Muscle layer of colon (tissue), 2 donors: ENCODE data around the gene ALDH18A1.

Source experiments
- H3K27ac ChIP-seq: one replicate; pipeline ENCODE4 v1.7.0; 2013; ENCODE audit warnings: low read depth, mild to moderate bottlenecking, low read length, moderate library complexity
- H3K27me3 ChIP-seq, 2 donors: one replicate each; pipeline ENCODE4 v1.7.0; 2013; ENCODE audit warnings: low read length in 2 of 2, mild to moderate bottlenecking in 2 of 2; ENCODE audit not compliant: insufficient read depth in 2 of 2, control insufficient read depth in 1 of 2
- H3K36me3 ChIP-seq: one replicate; pipeline ENCODE4 v1.7.0; 2013; ENCODE audit warnings: mild to moderate bottlenecking, low read length; ENCODE audit not compliant: insufficient read depth
- H3K4me1 ChIP-seq: one replicate; pipeline ENCODE4 v1.7.0; 2013; ENCODE audit warnings: mild to moderate bottlenecking, low read length; ENCODE audit not compliant: insufficient read depth
- H3K4me3 ChIP-seq, 2 donors: one replicate each; pipeline ENCODE4 v1.7.0; 2013; ENCODE audit warnings: low read length in 2 of 2, low read depth in 1 of 2, mild to moderate bottlenecking in 1 of 2, moderate library complexity in 1 of 2
- H3K9ac ChIP-seq: one replicate; pipeline ENCODE4 v1.7.0; 2013; ENCODE audit warnings: low read length
- H3K9me3 ChIP-seq: one replicate; pipeline ENCODE4 v1.7.0; 2013; ENCODE audit warnings: mild to moderate bottlenecking, low read length
- donor health status: abdominal sarcoma.
- donor health status: Adenocarcinoma of cecum.

Gene ALDH18A1

DNA sequence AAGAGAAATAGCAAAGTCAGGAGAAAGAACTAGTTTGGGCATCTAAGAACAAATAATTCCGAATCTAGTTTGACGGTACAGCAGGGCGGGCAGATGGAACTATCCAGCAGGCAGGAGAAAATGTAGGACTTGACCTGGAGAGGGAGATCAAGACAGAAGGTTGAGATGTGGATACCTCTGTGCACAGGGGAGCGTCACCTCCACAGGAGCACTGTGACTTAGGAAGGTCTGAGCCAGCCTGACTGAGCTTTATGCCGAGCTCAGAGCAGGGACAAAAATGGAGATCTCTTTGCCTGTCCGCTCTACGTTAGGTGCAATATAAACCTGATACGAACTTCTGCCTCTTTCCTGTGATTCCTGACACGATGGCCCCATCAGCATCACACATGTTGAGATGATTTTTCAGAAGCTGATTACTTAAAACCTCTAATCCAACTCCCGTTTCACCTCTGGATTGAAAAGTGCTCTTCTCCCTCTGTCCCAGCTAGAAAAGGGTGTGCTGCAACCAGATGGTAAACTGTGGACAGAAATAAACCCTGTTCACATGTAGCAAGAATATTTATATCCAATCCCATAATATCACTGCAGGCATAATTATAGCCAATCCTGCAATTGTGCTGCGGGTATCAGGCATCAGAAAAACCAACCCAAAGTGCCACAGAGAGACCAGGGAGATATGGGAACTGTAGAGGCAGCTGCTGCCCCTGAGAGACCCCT, 81.7 kb downstream of the ALDH18A1 start:
- Histone ChIP-seq H3K27me3 (no peaks in the 10 kb centered on the region), H3K27ac (no peak overlapping the region), H3K36me3 (no peaks in the 10 kb centered on the region), H3K9me3 (no peaks in the 10 kb centered on the region), H3K4me1 (no peaks in the 10 kb centered on the region), H3K4me3 (no peak overlapping the region), H3K9ac (no peak overlapping the region)

DNA sequence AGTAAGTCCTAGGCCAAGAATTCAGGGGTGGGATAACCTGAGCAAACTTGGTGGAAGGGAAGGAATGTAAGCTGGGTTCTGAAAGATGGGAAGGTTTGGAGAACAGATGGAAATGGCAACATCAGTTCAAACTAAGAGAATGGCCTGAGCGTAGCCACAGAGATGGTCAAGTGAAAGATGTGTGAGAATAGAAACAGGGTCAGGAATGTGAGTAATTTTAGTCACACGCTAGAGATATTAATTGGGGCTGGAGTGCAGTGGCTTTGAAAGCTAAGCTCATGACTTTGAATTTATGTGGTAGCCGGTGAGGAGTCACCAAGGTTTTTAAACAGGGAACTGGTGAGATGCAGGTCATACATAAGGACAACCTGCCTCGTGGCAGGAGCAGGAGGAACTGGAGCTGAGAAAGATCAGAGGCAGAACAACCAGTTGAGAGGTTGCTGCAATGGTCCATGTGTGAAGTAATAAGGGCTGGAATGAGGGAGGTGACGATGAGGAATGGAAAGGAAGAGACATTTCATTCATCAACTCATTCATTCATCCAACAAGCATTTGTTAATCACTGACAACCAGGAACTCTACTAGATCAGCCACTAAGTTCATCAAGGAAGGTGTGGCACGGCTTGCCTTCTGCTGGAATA, 82.4 kb downstream of the ALDH18A1 start:
- Histone ChIP-seq H3K4me1 (no peaks in the 10 kb centered on the region), H3K27ac (no peak overlapping the region), H3K9ac (no peak overlapping the region), H3K9me3 (no peaks in the 10 kb centered on the region), H3K36me3 (no peaks in the 10 kb centered on the region), H3K4me3 (no peak overlapping the region), H3K27me3 (no peaks in the 10 kb centered on the region)

DNA sequence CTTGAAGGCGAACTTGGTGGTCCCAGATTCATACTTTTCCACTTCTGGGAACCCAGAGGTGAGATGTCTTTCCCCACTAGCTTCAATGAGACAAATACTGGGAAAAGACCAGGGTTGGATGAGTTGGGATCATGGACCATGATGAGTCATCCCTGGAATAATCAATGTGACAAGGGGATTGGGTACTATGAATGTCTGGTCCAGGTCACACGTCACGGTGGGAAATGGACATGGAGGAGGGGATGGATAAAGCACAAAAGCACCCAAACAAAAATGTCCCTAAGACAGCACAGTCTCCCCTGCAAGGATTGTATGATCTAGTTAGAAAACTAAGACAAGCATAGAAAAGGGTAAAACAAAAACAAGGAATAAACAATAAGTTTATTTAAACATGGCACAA, 83.0 kb downstream of the ALDH18A1 start:
- no peaks in the 10 kb centered on the region for H3K27me3 ChIP-seq
- no peak overlapping the region for H3K9ac ChIP-seq
- no peak overlapping the region for H3K4me3 ChIP-seq
- no peak overlapping the region for H3K27ac ChIP-seq
- H3K36me3 ChIP-seq = no peaks in the 10 kb centered on the region
- peaks cover 1% of the 10 kb centered on the region for H3K4me1 ChIP-seq
- no peaks in the 10 kb centered on the region for H3K9me3 ChIP-seq

DNA sequence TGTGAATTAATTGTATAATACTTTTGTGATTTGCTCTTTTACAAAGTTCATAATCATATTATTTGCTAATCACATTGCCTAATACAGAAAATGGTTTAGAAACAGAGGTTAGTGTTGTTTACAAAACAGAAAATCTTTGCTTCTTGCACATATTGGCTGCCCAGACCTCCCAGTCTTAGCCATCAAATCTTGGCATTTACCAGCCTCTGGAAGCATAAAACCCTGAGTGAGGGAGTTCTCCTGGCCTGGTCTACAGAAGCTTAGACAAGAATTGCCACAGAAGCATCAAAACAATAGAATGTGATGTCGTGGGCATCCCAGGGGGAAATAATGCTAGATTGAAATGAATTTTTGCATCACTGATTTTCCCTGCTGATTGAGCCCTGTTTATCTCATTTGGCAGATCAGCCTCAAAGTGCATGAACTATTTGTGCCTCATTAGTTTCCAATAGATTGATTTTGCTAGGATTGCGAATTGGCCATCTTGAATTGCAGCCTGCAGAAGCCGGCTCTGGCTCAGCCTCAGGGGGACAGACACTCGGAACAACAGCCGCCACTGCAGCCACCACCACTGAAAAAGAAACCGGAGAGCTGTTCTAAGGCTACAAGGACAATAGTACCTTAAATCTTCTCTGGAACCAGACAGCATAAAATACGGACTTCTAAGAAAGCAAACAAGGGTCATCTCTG, 84.2 kb downstream of the ALDH18A1 start:
- Histone ChIP-seq H3K9ac (no peak overlapping the region), H3K4me3 (peak overlapping the region in 1 of 2 donors; percentile 33), H3K27ac (no peak overlapping the region)

DNA sequence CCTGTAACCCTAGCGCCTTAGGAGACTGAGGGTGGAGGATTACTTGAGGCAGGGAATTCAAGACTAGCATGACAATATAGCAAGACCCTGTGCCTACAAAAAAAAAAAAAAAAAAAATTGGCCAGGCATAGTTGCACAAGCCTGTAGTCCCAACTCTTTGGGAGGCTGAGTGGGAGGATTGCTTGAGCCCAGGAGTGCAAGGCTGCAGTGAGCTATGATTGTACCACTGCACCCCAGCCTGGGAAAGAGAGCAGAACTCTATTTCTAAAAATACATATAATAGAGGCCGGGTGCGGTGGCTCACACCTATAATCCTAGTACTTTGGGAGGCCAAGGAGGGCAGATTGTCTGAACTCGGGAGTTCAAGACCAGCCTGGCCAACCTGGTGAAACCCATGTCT, 85.1 kb downstream of the ALDH18A1 start:
- Histone ChIP-seq H3K4me3 (no peak overlapping the region), H3K27ac (no peak overlapping the region), H3K9me3 (no peaks in the 10 kb centered on the region), H3K36me3 (no peaks in the 10 kb centered on the region), H3K9ac (no peak overlapping the region), H3K27me3 (no peaks in the 10 kb centered on the region), H3K4me1 (peaks cover 14% of the 10 kb centered on the region)

More for the DNA sequence above, 84.2 kb downstream of the ALDH18A1 start:
- Histone ChIP-seq H3K9me3 (no peaks in the 10 kb centered on the region), H3K4me1 (peaks cover 11% of the 10 kb centered on the region), H3K36me3 (no peaks in the 10 kb centered on the region), H3K27me3 (no peaks in the 10 kb centered on the region)

DNA sequence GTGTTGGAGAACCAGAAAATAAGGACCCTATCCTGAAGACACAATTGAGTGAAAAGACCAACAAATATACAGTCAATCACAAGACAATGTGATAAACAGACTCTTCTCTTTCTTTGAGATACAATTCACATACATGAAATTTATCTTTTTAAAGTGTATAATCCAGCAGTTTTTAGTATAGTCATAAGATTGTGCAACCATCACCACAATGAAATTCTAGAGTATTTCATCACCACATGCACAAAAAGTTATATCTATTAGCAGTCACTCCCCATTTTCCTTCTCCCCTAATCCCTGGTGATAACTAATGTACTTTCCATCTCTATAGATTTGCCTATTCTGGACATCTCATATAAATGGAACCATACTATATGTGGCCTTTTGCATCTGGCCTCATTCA, 87.1 kb downstream of the ALDH18A1 start:
- Histone ChIP-seq H3K4me3 (no peak overlapping the region), H3K4me1 (peaks cover 32% of the 10 kb centered on the region), H3K36me3 (no peaks in the 10 kb centered on the region), H3K9me3 (no peaks in the 10 kb centered on the region), H3K27ac (no peak overlapping the region), H3K9ac (no peak overlapping the region), H3K27me3 (no peaks in the 10 kb centered on the region)

DNA sequence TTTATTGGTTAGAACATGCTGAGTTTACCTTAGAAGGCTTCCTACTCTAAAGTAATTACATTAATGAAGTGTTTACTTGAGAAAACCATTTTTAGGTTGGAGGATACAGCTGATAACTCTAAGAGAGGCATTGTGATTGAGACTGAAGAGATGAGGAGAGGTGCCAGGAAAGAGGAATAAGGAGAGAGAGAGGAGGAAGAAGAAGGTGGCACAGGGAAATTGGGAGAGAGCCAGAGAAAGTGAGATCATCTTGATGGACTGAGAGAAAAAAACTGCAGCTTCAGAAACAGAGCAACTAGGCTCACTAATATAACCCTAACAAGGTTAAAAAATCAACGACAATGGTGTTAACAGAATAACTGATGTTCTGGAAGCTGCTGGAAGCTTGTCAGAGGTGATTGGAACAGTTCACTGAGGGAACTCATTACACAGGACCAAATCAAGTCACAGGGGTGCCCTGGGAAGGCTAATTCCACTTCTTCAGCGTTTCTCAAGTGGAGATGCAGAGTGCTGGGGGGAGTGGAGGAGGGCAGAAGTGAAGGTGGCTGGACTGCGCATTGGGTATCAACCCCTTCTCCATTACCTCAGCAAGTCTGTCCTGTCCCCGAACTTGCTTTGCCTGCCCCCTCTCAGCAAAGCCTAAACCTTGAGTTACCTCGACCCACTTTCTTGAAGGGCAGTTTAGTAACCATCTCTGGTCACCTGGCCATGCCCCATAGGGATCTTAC, 88.4 kb downstream of the ALDH18A1 start:
- no peaks in the 10 kb centered on the region for H3K27me3 ChIP-seq
- H3K9me3 ChIP-seq = no peaks in the 10 kb centered on the region
- peak overlapping the region; percentile 52 for H3K27ac ChIP-seq
- H3K4me3 ChIP-seq = no peak overlapping the region
- H3K4me1 ChIP-seq = peaks cover 32% of the 10 kb centered on the region
- no peaks in the 10 kb centered on the region for H3K36me3 ChIP-seq
- H3K9ac ChIP-seq = no peak overlapping the region

DNA sequence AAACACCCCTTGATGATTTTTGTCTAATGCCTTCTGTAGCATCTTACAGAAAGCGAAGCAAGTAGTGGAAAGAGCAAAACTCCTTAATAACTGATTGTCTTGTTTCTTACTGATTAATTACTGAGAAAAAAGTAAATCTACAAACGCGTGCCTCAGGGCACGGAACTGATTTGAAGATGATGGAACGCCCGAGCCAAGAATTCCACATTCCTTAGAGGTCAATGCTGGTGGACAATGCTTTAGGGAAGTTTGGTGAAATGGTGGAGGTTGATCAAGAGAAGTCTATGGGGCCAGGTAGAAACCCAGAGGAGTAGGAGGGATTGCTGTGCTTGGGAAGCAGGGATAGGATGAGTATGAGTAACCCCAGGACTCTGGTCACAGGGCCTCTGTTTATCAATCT, 90.4 kb downstream of the ALDH18A1 start:
- peaks cover 43% of the 10 kb centered on the region for H3K4me1 ChIP-seq
- no peaks in the 10 kb centered on the region for H3K27me3 ChIP-seq
- H3K4me3 ChIP-seq = no peak overlapping the region
- H3K9ac ChIP-seq = peak overlapping the region; percentile 3
- no peaks in the 10 kb centered on the region for H3K9me3 ChIP-seq
- H3K27ac ChIP-seq = peak overlapping the region; percentile 59
- H3K36me3 ChIP-seq = no peaks in the 10 kb centered on the region

DNA sequence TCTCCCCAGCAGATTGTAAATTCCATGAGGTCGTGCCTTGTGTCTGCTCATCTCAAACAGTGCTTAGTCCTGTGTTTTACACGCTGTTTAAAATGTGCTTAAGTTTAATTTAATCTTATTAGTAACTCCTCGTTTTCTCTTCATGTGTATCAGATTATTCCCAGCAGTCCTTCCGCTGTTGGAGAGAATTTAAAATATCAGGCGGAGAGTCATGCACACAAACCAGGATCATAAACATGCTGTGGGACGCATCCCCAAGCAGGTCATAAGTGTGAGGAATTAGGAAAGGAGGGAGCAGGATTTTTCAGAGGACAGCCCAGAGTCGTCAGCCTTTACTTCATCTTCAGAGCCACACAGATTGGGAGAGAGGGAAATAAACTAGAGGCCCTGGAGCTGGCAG, 91.2 kb downstream of the ALDH18A1 start:
- no peak overlapping the region for H3K4me3 ChIP-seq
- no peaks in the 10 kb centered on the region for H3K9me3 ChIP-seq
- peaks cover 43% of the 10 kb centered on the region for H3K4me1 ChIP-seq
- no peaks in the 10 kb centered on the region for H3K27me3 ChIP-seq
- H3K36me3 ChIP-seq = no peaks in the 10 kb centered on the region
- peak overlapping the region; percentile 3 for H3K9ac ChIP-seq
- peak overlapping the region; percentile 59 for H3K27ac ChIP-seq

DNA sequence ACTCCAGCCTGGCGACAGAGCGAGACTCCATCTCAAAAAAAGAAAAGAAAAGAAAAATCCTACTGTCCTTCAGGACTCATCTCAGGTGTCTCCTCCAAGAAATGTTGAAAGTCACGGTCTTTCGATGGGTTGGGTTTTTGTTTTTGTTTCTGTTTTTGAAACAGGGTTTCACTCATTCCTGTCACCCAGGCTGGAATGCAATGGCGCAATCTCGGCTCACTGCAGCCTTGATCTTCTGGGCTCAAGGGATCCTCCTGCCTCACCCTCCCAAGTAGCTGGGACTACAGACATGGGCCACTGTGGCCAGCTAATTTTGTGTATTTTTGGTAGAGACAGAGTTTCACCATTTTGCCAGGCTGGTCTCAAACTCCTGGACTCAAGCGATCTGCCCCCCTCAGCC, 92.2 kb downstream of the ALDH18A1 start:
- Histone ChIP-seq H3K36me3 (no peaks in the 10 kb centered on the region), H3K4me1 (peaks cover 43% of the 10 kb centered on the region), H3K9me3 (no peaks in the 10 kb centered on the region), H3K27me3 (no peaks in the 10 kb centered on the region), H3K27ac (peak overlapping the region; percentile 59), H3K4me3 (no peak overlapping the region), H3K9ac (peak overlapping the region; percentile 17)

DNA sequence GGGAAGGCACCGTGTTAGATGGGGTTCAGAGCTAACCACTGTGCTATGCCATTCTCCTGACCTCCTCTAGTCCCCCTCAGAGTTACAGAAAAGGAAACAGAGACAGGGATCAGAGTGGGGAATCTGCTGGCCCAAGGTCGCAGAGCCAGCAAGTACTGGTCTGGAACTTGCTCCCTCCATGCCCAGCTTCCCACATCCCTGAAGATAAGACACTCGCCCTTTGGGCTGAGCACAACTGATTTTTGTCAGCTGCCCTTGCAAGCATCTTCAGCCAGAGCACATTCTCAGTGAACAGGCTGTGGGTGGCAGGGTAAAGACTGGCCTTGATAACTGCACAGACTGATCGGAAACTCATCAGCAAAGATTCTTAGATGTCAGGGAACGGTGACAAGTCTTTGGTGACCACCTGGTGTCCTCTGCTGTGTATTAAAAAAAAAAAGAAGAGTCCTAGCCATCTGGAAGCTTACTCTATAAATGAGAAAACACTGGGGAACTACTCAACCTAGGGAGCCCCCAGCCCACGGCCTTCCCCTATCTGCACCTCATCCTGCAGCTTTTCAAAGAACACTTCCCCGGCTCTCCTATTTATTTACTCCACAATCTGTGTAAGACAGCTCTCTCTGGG, 94.1 kb downstream of the ALDH18A1 start:
- peaks cover 32% of the 10 kb centered on the region for H3K4me1 ChIP-seq
- no peaks in the 10 kb centered on the region for H3K36me3 ChIP-seq
- H3K9ac ChIP-seq = peak overlapping the region; percentile 41
- no peaks in the 10 kb centered on the region for H3K9me3 ChIP-seq
- peak overlapping the region; percentile 79 for H3K27ac ChIP-seq
- H3K4me3 ChIP-seq = no peak overlapping the region
- no peaks in the 10 kb centered on the region for H3K27me3 ChIP-seq
